Omental fat pad (tissue), 4 donors: ENCODE measurements around the gene PLEKHF1. TPM values are rescaled to one million over a fixed set of nuclear protein-coding genes. Genes with fewer than 3 reads are reported as not detected.

Source experiments
- ATAC-seq: fragments of 150-250 bp; one replicate; pipeline ENCODE4 v1.9.1; 2016; ENCODE audit warnings: mild to moderate bottlenecking, moderate library complexity; ENCODE audit not compliant: low FRiP score
- DNase-seq: peaks from one replicate; pipeline ENCODE4 v3.0.0-alpha.2; 2019; ENCODE audit warnings: low spot score
- CTCF ChIP-seq, 3 donors: fragments of 450-650 bp; IDR thresholded peaks; one replicate each; pipeline ENCODE4 v1.5.1; 2016 to 2017; ENCODE audit warnings: antibody characterized with exemption in 3 of 3, mild to moderate bottlenecking in 3 of 3, moderate library complexity in 2 of 3
- total RNA-seq, 4 donors: library from RNA; depleted of rRNA; stranded (reverse); fragments of >200 nt; gene quantifications; one replicate each; pipeline ENCODE4 v1.1.0, GENCODE V29; 2016

PLEKHF1 gene
- total RNA-seq, 4 donors from 2014 or later, result 10.7 to 55.5 (median 21.5) TPM

- no peak for TF ChIP-seq CTCF (IDR thresholded peaks at IDR 0.05)
- no peak for ATAC-seq
- DNase-seq, result no peak
Measured at GRCh38 chr19:29724746-29725145, 59.5 kb downstream of the PLEKHF1 start.

Other genes starting within 250 kb of the PLEKHF1 start
- gene VSTM2B, start 139.5 kb upstream of the PLEKHF1 start, total RNA-seq, result not detected
- gene POP4, start 59.2 kb upstream of the PLEKHF1 start, total RNA-seq, result 10 to 100 TPM; 52.9 to 62.4 (median 55.0) TPM
- 100 to 1,000 TPM; 105 to 260 (median 142) TPM for gene C19orf12, start 49.8 kb downstream of the PLEKHF1 start, total RNA-seq
- 1 to 10 TPM in 3 of 4 donors, not detected in 1; 1.9 to 3.8 (median 2.9) TPM for gene CCNE1, start 146.5 kb downstream of the PLEKHF1 start, total RNA-seq